Fibroblast of the conjunctiva (primary cell): ENCODE results near the gene PLA2G2D.

Experiments
- DNase-seq: peaks from one replicate; pipeline ENCODE4 v3.0.0-alpha.2; 2010; ENCODE audit warnings: low read depth

Gene PLA2G2D

GRCh38 chr1:20086800-20087199, 32.5 kb downstream of the PLA2G2D start:
- no peak for DNase-seq

GRCh38 chr1:20083178-20083944, 36.0 kb downstream of the PLA2G2D start:
- no peak for DNase-seq

- no peak for DNase-seq
Observed at GRCh38 chr1:20082772-20083171, 36.6 kb downstream of the PLA2G2D start.

GRCh38 chr1:20081353-20081810, 38.0 kb downstream of the PLA2G2D start:
- no peak for DNase-seq

GRCh38 chr1:20080441-20081352, 38.6 kb downstream of the PLA2G2D start:
- no peak for DNase-seq

GRCh38 chr1:20079661-20080305, 39.6 kb downstream of the PLA2G2D start:
- DNase-seq: no peak

- DNase-seq: no peak
Observed at GRCh38 chr1:20078711-20079110, 40.6 kb downstream of the PLA2G2D start.

GRCh38 chr1:20078171-20078651, 41.1 kb downstream of the PLA2G2D start:
- DNase-seq: no peak

- no peak for DNase-seq
Observed at GRCh38 chr1:20076710-20077461, 42.5 kb downstream of the PLA2G2D start.

GRCh38 chr1:20076223-20076622, 43.1 kb downstream of the PLA2G2D start:
- DNase-seq: no peak

GRCh38 chr1:20075345-20075744, 44.0 kb downstream of the PLA2G2D start:
- no peak for DNase-seq

- no peak for DNase-seq
Observed at GRCh38 chr1:20074725-20075171, 44.6 kb downstream of the PLA2G2D start.

GRCh38 chr1:20074055-20074724, 45.1 kb downstream of the PLA2G2D start:
- no peak for DNase-seq

GRCh38 chr1:20073256-20073655, 46.1 kb downstream of the PLA2G2D start:
- DNase-seq: no peak

GRCh38 chr1:20072771-20073170, 46.6 kb downstream of the PLA2G2D start:
- no peak for DNase-seq

GRCh38 chr1:20071416-20071815, 47.9 kb downstream of the PLA2G2D start:
- DNase-seq: no peak

- DNase-seq: no peak
Observed at GRCh38 chr1:20070357-20070756, 49.0 kb downstream of the PLA2G2D start.

GRCh38 chr1:20069874-20070273, 49.5 kb downstream of the PLA2G2D start, which contains the start of gene PLA2G5:
Gene PLA2G5, plus strand, starts transcription at chr1:20070194. Its CDS starts 14,637 bp downstream, at chr1:20084831.
- DNase-seq: no peak

GRCh38 chr1:20068722-20069121, 50.6 kb downstream of the PLA2G2D start:
- DNase-seq: no peak

GRCh38 chr1:20063861-20064292, 55.5 kb downstream of the PLA2G2D start:
- peak; percentile 8 for DNase-seq
